Neural cell (in vitro differentiated cells): Measurements from ENCODE around the gene FYN. TPM values are rescaled to one million over a fixed set of nuclear protein-coding genes. Genes with fewer than 3 reads are reported as not detected.

Experiments
- H2AFZ ChIP-seq: fragments of 200-600, 300-800 bp; sonication (generic), shearing (Covaris generic); 2 replicates; pipeline ENCODE4 v1.6.0; 2014; ENCODE audit warnings: low read depth, mild to moderate bottlenecking, antibody characterized with exemption, low read length, moderate library complexity
- H3F3A ChIP-seq: fragments of 200-600 bp; shearing (Covaris generic); 2 replicates; pipeline ENCODE4 v1.6.1; 2016; ENCODE audit warnings: mild to moderate bottlenecking, moderate library complexity, mixed read lengths, antibody characterized with exemption, low read length; ENCODE audit not compliant: insufficient read depth, poor library complexity, severe bottlenecking
- H3K27ac ChIP-seq: fragments of 200-600, 300-800 bp; sonication (generic), shearing (Covaris generic); 2 replicates; pipeline ENCODE4 v1.5.1; 2014; ENCODE audit warnings: mild to moderate bottlenecking, low read length, moderate library complexity
- H3K27me3 ChIP-seq: fragments of 300-800, 200-600 bp; sonication (generic), shearing (Covaris generic); 2 replicates; pipeline ENCODE4 v1.6.0; 2014; ENCODE audit warnings: mild to moderate bottlenecking, low read depth, low read length, moderate library complexity; ENCODE audit not compliant: insufficient read depth
- H3K36me3 ChIP-seq: fragments of 300-800, 200-600 bp; sonication (generic), shearing (Covaris generic); 2 replicates; pipeline ENCODE4 v1.5.1; 2014; ENCODE audit warnings: mild to moderate bottlenecking, antibody characterized with exemption, low read length, moderate library complexity; ENCODE audit not compliant: insufficient read depth
- H3K4me2 ChIP-seq: fragments of 300-800, 200-600 bp; sonication (generic), shearing (Covaris generic); 2 replicates; pipeline ENCODE4 v1.6.0; 2014; ENCODE audit warnings: mild to moderate bottlenecking, low read length
- H3K4me3 ChIP-seq: fragments of 300-800, 200-600 bp; sonication (generic), shearing (Covaris generic); 2 replicates; pipeline ENCODE4 v1.5.1; 2014; ENCODE audit warnings: mild to moderate bottlenecking, low read length, moderate library complexity
- H3K79me2 ChIP-seq: fragments of 200-600 bp; shearing (Covaris generic); replicated peaks from 2 replicates; pipeline ENCODE4 v1.6.0; 2014; ENCODE audit warnings: mild to moderate bottlenecking, low read length, moderate library complexity; ENCODE audit not compliant: insufficient read depth
- H3K9ac ChIP-seq: fragments of 300-800, 200-600 bp; sonication (generic), shearing (Covaris generic); 2 replicates; pipeline ENCODE4 v1.6.1; 2016; ENCODE audit warnings: mild to moderate bottlenecking, low read length, mixed read lengths
- H3K9me2 ChIP-seq: fragments of 200-600 bp; shearing (Covaris generic); 2 replicates; pipeline ENCODE4 v1.6.1; 2016; ENCODE audit warnings: mild to moderate bottlenecking, low read length, mixed read lengths; ENCODE audit not compliant: insufficient read depth
- H3K9me3 ChIP-seq: fragments of 200-600, 300-800 bp; sonication (generic), shearing (Covaris generic); 2 replicates; pipeline ENCODE4 v1.6.1; 2016; ENCODE audit warnings: mild to moderate bottlenecking, mixed run types, low read length, moderate library complexity, mixed read lengths
- H4K20me1 ChIP-seq: fragments of 200-600 bp; shearing (Covaris generic); 2 replicates; pipeline ENCODE4 v1.6.1; 2016; ENCODE audit warnings: mild to moderate bottlenecking, mixed run types; ENCODE audit not compliant: insufficient read depth
- CTCF ChIP-seq: fragments of 450-650 bp; IDR thresholded peaks from 2 replicates; pipeline ENCODE4 v1.5.1; 2014; ENCODE audit warnings: antibody characterized with exemption, mild to moderate bottlenecking, moderate library complexity; ENCODE audit not compliant: poor library complexity, severe bottlenecking
- EP300 ChIP-seq: fragments of 450-650 bp; conservative IDR thresholded peaks from 2 replicates; pipeline ENCODE4 v1.6.1; 2014; ENCODE audit warnings: antibody characterized with exemption, mild to moderate bottlenecking, moderate library complexity; ENCODE audit not compliant: poor library complexity, severe bottlenecking
- EZH2 ChIP-seq: fragments of 200-600, 300-800 bp; shearing (Covaris generic), sonication (generic); IDR thresholded peaks from 2 replicates; pipeline ENCODE4 v1.6.1; 2014; ENCODE audit warnings: antibody characterized with exemption, low read length, borderline replicate concordance, mild to moderate bottlenecking; ENCODE audit not compliant: insufficient read depth, poor library complexity, severe bottlenecking
- MXI1 ChIP-seq: fragments of 450-650 bp; conservative IDR thresholded peaks from 2 replicates; pipeline ENCODE4 v1.6.1; 2014; ENCODE audit warnings: antibody characterized with exemption, mild to moderate bottlenecking; ENCODE audit not compliant: poor library complexity, severe bottlenecking
- POLR2AphosphoS5 ChIP-seq: IDR thresholded peaks from 2 replicates; pipeline ENCODE4 v1.6.1; 2012
- RAD21 ChIP-seq: fragments of 450-650 bp; conservative IDR thresholded peaks from 2 replicates; pipeline ENCODE4 v1.6.1; 2014; ENCODE audit warnings: antibody characterized with exemption, mild to moderate bottlenecking, moderate library complexity
- REST ChIP-seq: IDR thresholded peaks from 2 replicates; pipeline ENCODE4 v1.6.1; 2012; ENCODE audit warnings: borderline replicate concordance
- SMC3 ChIP-seq: fragments of 450-650 bp; conservative IDR thresholded peaks from 2 replicates; pipeline ENCODE4 v1.6.1; 2014; ENCODE audit warnings: antibody characterized with exemption, mild to moderate bottlenecking, moderate library complexity; ENCODE audit not compliant: poor library complexity
- TAF1 ChIP-seq: IDR thresholded peaks from 2 replicates; pipeline ENCODE4 v1.6.1; 2012; ENCODE audit warnings: low read depth
- polyA plus RNA-seq: library from polyadenylated mRNA; depleted of rRNA; stranded (reverse); fragments of >200 nt; gene quantifications from 2 replicates; pipeline ENCODE4 v1.2.3, GENCODE V29; 2014

Gene FYN
- polyA plus RNA-seq, 1 donor from 2014 or later, result 277 TPM

GRCh38 chr6:111780393-111780792 lies 92.9 kb downstream of the FYN start:
- TF ChIP-seq POLR2AphosphoS5 (no peak), TAF1 (no peak), RAD21 (no peak), EZH2 (no peak), SMC3 (no peak), MXI1 (no peak), REST (no peak), EP300 (no peak)
- peaks cover 27% of the 10 kb centered on the region for H3K79me2 ChIP-seq

DNA sequence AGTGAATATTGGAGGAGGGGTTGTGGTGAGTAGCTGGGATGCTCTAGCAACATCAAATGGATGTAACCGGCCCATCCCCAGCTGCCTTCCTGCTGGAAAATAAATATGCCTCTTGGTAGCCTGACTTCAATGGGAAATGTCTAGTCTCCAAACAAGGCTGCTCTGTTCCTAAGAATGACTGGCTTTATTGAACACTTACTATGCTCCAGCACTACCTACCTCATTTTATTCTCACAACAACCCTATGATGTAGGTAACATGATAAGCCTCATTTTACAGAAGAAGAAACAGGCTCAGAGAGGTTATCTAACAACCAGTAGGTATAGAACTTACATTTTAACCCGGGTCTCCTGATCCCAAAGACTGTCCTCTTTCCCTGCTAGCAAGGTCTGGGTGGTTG lies 93.6 kb downstream of the FYN start:
- Histone ChIP-seq H3F3A (no peaks in the 10 kb centered on the region), H3K9ac (no peak overlapping the region), H3K4me2 (no peak overlapping the region), H3K79me2 (peaks cover 21% of the 10 kb centered on the region), H3K9me3 (no peaks in the 10 kb centered on the region), H3K27ac (no peak overlapping the region), H4K20me1 (no peaks in the 10 kb centered on the region), H2AFZ (no peak overlapping the region), H3K36me3 (peaks cover 9% of the 10 kb centered on the region), H3K27me3 (no peaks in the 10 kb centered on the region), H3K9me2 (no peaks in the 10 kb centered on the region), H3K4me3 (no peak overlapping the region)
- TF ChIP-seq TAF1 (no peak), EP300 (no peak), EZH2 (no peak), MXI1 (no peak), CTCF (no peak), REST (no peak), POLR2AphosphoS5 (no peak), SMC3 (no peak), RAD21 (no peak)

More at GRCh38 chr6:111780393-111780792, 92.9 kb downstream of the FYN start:
- Histone ChIP-seq H3F3A (no peaks in the 10 kb centered on the region), H3K4me2 (no peak overlapping the region), H2AFZ (no peak overlapping the region), H3K9me3 (no peaks in the 10 kb centered on the region), H3K9ac (no peak overlapping the region), H3K9me2 (no peaks in the 10 kb centered on the region), H3K27me3 (no peaks in the 10 kb centered on the region), H3K27ac (no peak overlapping the region), H3K36me3 (peaks cover 9% of the 10 kb centered on the region), H4K20me1 (no peaks in the 10 kb centered on the region), H3K4me3 (no peak overlapping the region)
